Astrocyte (in vitro differentiated cells and primary cell): ENCODE data around the gene MFN2. TPM values are rescaled to one million over a fixed set of nuclear protein-coding genes. Genes with fewer than 3 reads are reported as not detected.

ENCODE experiments used
- DNase-seq: peaks from one replicate; pipeline ENCODE4 v3.0.0-alpha.2; 2010; ENCODE audit warnings: low read depth
- FAIRE-seq: peaks from 2 replicates; lab custom pipeline; 2011; peaks lifted over from hg19 to GRCh38; lab: Jason Lieb, UNC
- H2AFZ ChIP-seq: 2 replicates; pipeline ENCODE4 v1.6.0; 2012; ENCODE audit warnings: low read depth, low read length, inconsistent platforms
- H3K27ac ChIP-seq: 2 replicates; pipeline ENCODE4 v1.5.1; 2011; ENCODE audit warnings: low read depth, low read length, inconsistent platforms
- H3K27me3 ChIP-seq: 2 replicates; pipeline ENCODE4 v1.6.0; 2011; ENCODE audit warnings: low read length, inconsistent platforms; ENCODE audit not compliant: insufficient read depth
- H3K36me3 ChIP-seq: 2 replicates; pipeline ENCODE4 v1.5.1; 2011; ENCODE audit warnings: low read length, inconsistent platforms; ENCODE audit not compliant: insufficient read depth
- H3K4me1 ChIP-seq: 2 replicates; pipeline ENCODE4 v1.5.1; 2011; ENCODE audit warnings: low read length, inconsistent platforms; ENCODE audit not compliant: insufficient read depth
- H3K4me2 ChIP-seq: 2 replicates; pipeline ENCODE4 v1.6.0; 2012; ENCODE audit warnings: low read length, inconsistent platforms
- H3K4me3 ChIP-seq: 2 replicates; pipeline ENCODE4 v1.5.1; 2011; ENCODE audit warnings: low read depth, mild to moderate bottlenecking, low read length, inconsistent platforms; ENCODE audit not compliant: insufficient read depth
- H3K79me2 ChIP-seq: 2 replicates; pipeline ENCODE4 v1.6.0; 2012; ENCODE audit warnings: mild to moderate bottlenecking, low read length, inconsistent platforms; ENCODE audit not compliant: insufficient read depth
- H3K9ac ChIP-seq: 2 replicates; pipeline ENCODE4 v1.6.0; 2012; ENCODE audit warnings: mild to moderate bottlenecking, low read length, inconsistent platforms
- H3K9me3 ChIP-seq: 2 replicates; pipeline ENCODE4 v1.5.1; 2012; ENCODE audit warnings: low read depth, mild to moderate bottlenecking, low read length, inconsistent platforms; ENCODE audit not compliant: insufficient read depth
- H4K20me1 ChIP-seq: 2 replicates; pipeline ENCODE4 v1.6.0; 2012; ENCODE audit warnings: low read length, inconsistent platforms; ENCODE audit not compliant: insufficient read depth
- H3K27ac Mint-ChIP-seq: one replicate; pipeline ENCODE4 v1.8.0; 2021; ENCODE audit warnings: mild to moderate bottlenecking, mixed read lengths; ENCODE audit not compliant: unreplicated experiment
- H3K27me3 Mint-ChIP-seq: one replicate; pipeline ENCODE4 v1.8.0; 2021; ENCODE audit warnings: low read depth, mixed read lengths; ENCODE audit not compliant: unreplicated experiment
- H3K36me3 Mint-ChIP-seq: one replicate; pipeline ENCODE4 v1.8.0; 2021; ENCODE audit warnings: low read depth, mixed read lengths; ENCODE audit not compliant: unreplicated experiment
- H3K4me1 Mint-ChIP-seq: one replicate; pipeline ENCODE4 v1.8.0; 2021; ENCODE audit warnings: low read depth, mixed read lengths; ENCODE audit not compliant: unreplicated experiment
- H3K4me3 Mint-ChIP-seq: one replicate; pipeline ENCODE4 v1.8.0; 2021; ENCODE audit warnings: mild to moderate bottlenecking, moderate library complexity, mixed read lengths; ENCODE audit not compliant: unreplicated experiment
- H3K9me3 Mint-ChIP-seq: one replicate; pipeline ENCODE4 v1.8.0; 2021; ENCODE audit warnings: mild to moderate bottlenecking, mixed read lengths; ENCODE audit not compliant: unreplicated experiment
- CTCF ChIP-seq: IDR thresholded peaks from 2 replicates; pipeline ENCODE4 v1.5.1; 2011; ENCODE audit warnings: low read depth, mild to moderate bottlenecking, inconsistent platforms, low read length, moderate library complexity; ENCODE audit not compliant: insufficient read depth
- EZH2 ChIP-seq: IDR thresholded peaks from 2 replicates; pipeline ENCODE4 v1.6.1; 2012; ENCODE audit warnings: mild to moderate bottlenecking, low read length, inconsistent platforms; ENCODE audit not compliant: insufficient read depth
- total RNA-seq: library from RNA; stranded (reverse); gene quantifications from 2 replicates; pipeline ENCODE4 v1.2.1, GENCODE V29; 2021

The MFN2 gene
- total RNA-seq, 1 donor from 2014 or later, result 75.5 TPM

GRCh38 chr1:12052997-12053686, 72.9 kb downstream of the MFN2 start:
- Histone ChIP-seq H3K27me3 (peaks cover 3% of the 10 kb centered on the region), H3K79me2 (no peaks in the 10 kb centered on the region), H3K4me3 (no peak overlapping the region), H3K36me3 (no peaks in the 10 kb centered on the region), H3K27ac (no peak overlapping the region), H2AFZ (no peak overlapping the region), H3K9ac (no peak overlapping the region), H3K4me1 (peaks cover 12% of the 10 kb centered on the region), H4K20me1 (no peaks in the 10 kb centered on the region), H3K4me2 (no peak overlapping the region), H3K9me3 (no peaks in the 10 kb centered on the region)
- Mint-ChIP-seq H3K4me3 (no peak overlapping the region), H3K9me3 (no peaks in the 10 kb centered on the region), H3K36me3 (no peaks in the 10 kb centered on the region), H3K4me1 (peaks cover 18% of the 10 kb centered on the region), H3K27ac (no peak overlapping the region), H3K27me3 (peaks cover 2% of the 10 kb centered on the region)
- TF ChIP-seq EZH2, result no peak
- no peak for DNase-seq
- FAIRE-seq, result no peak

- no peaks in the 10 kb centered on the region for H3K27me3 ChIP-seq
- H3K4me3 Mint-ChIP-seq, result no peak overlapping the region
- DNase-seq, result no peak
- H3K9me3 Mint-ChIP-seq, result no peaks in the 10 kb centered on the region
- H3K36me3 Mint-ChIP-seq, result no peaks in the 10 kb centered on the region
- H3K27me3 Mint-ChIP-seq, result peaks cover 2% of the 10 kb centered on the region
- H3K36me3 ChIP-seq, result no peaks in the 10 kb centered on the region
- TF ChIP-seq EZH2 (no peak), CTCF (no peak)
- H3K4me1 ChIP-seq, result peaks cover 12% of the 10 kb centered on the region
- H3K27ac ChIP-seq, result no peak overlapping the region
- no peaks in the 10 kb centered on the region for H3K9me3 ChIP-seq
- H2AFZ ChIP-seq, result no peak overlapping the region
- no peaks in the 10 kb centered on the region for H3K79me2 ChIP-seq
- no peak overlapping the region for H3K4me3 ChIP-seq
- peak overlapping the region; percentile 83 for H3K27ac Mint-ChIP-seq
- H3K4me1 Mint-ChIP-seq, result peaks cover 18% of the 10 kb centered on the region
- no peak overlapping the region for H3K9ac ChIP-seq
- no peaks in the 10 kb centered on the region for H4K20me1 ChIP-seq
- FAIRE-seq, result no peak
- H3K4me2 ChIP-seq, result no peak overlapping the region
These were observed 73.7 kb downstream of the MFN2 start for GRCh38 chr1:12053752-12054548.

DNA sequence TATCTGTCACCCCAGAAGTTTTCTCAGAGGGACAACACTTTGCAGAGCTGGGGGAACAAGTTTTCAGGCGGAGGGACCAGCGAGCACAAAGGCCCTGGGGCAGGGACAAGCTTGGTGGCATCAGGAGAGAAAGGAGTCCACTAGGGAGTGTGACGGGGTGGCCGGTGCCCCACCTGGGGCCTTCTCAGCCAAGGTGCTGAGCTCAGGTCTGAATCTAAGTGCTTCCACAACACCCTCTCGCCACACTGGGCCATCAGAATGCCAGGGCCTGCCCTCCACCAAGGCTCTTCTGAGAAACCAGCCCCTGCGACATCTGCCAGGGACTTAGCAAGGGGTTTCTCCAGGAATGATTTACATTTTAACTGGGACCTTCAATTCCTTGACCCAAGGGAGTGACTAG, 75.0 kb downstream of the MFN2 start:
- Histone ChIP-seq H2AFZ (no peak overlapping the region), H3K27ac (no peak overlapping the region), H3K4me1 (peaks cover 12% of the 10 kb centered on the region), H3K4me2 (no peak overlapping the region), H3K9me3 (no peaks in the 10 kb centered on the region), H3K79me2 (no peaks in the 10 kb centered on the region), H4K20me1 (no peaks in the 10 kb centered on the region), H3K9ac (no peak overlapping the region), H3K27me3 (peaks cover 1% of the 10 kb centered on the region), H3K4me3 (no peak overlapping the region), H3K36me3 (no peaks in the 10 kb centered on the region)
- no peak overlapping the region for H3K4me3 Mint-ChIP-seq
- H3K27ac Mint-ChIP-seq, result no peak overlapping the region
- peaks cover 2% of the 10 kb centered on the region for H3K9me3 Mint-ChIP-seq
- FAIRE-seq (no peak), DNase-seq (no peak)
- H3K36me3 Mint-ChIP-seq, result no peaks in the 10 kb centered on the region
- TF ChIP-seq EZH2 (no peak), CTCF (no peak)
- H3K4me1 Mint-ChIP-seq, result peaks cover 18% of the 10 kb centered on the region
- peaks cover 7% of the 10 kb centered on the region for H3K27me3 Mint-ChIP-seq
